PFSK-1 (cell line): Measurements from ENCODE around the gene RPS6KA5.

Experiments
- REST ChIP-seq, 2 experiments: IDR thresholded peaks; 2 replicates each; pipeline versions ENCODE4 v1.6.1 to v1.8.0; 2011 to 2012; ENCODE audit warnings: low read depth in 2 of 2, low read length in 2 of 2, control low read depth in 1 of 2, inconsistent platforms in 1 of 2, mild to moderate bottlenecking in 1 of 2, moderate library complexity in 1 of 2; ENCODE audit not compliant: insufficient read depth in 1 of 2
- SIN3A ChIP-seq: IDR thresholded peaks from 2 replicates; pipeline ENCODE4 v1.6.1; 2012; ENCODE audit warnings: mild to moderate bottlenecking, low read length, moderate library complexity, borderline replicate concordance; ENCODE audit not compliant: insufficient read depth
- TAF1 ChIP-seq: IDR thresholded peaks from 2 replicates; pipeline ENCODE4 v1.6.1; 2012; ENCODE audit warnings: low read length, control low read depth, borderline replicate concordance; ENCODE audit not compliant: insufficient read depth

- TF ChIP-seq SIN3A (no peak), TAF1 (no peak), REST (IDR thresholded peaks at IDR 0.05; ENCODE audit: insufficient read depth in 1 of 2, low read depth in 2 of 2, low read length in 2 of 2) (no peak)
Measured at GRCh38 chr14:90846511-90846910, 213.9 kb downstream of the RPS6KA5 start.
